ENCODE measurements around the gene SLC25A19.

The SLC25A19 gene

GRCh38 chr17:75288770-75289114 lies 491 bp downstream of the SLC25A19 start:
- H3K27ac ChIP-seq (ENCODE audit: low read depth, low read length) = peak overlapping the region; percentile 77
- no peaks in the 10 kb centered on the region for H3K27me3 ChIP-seq (ENCODE audit: control insufficient read depth, low read length)
- H3K4me3 ChIP-seq (ENCODE audit: low read length) = peak overlapping the region; percentile 95
- H3K4me1 ChIP-seq (ENCODE audit: control insufficient read depth, low read length) = peaks cover 22% of the 10 kb centered on the region
- H3K9me3 ChIP-seq (ENCODE audit: control insufficient read depth, insufficient read depth, low read length) = no peaks in the 10 kb centered on the region
- H3F3A ChIP-seq (ENCODE audit: control insufficient read depth, insufficient read depth) = peaks cover 17% of the 10 kb centered on the region
- H3K9me2 ChIP-seq (replicated peaks; ENCODE audit: control insufficient read depth, low read length) = no peaks in the 10 kb centered on the region
- H3K79me2 ChIP-seq (ENCODE audit: control insufficient read depth, low read length) = peaks cover 45% of the 10 kb centered on the region
- no peaks in the 10 kb centered on the region for H4K20me1 ChIP-seq (ENCODE audit: control insufficient read depth, insufficient read depth, low read depth, low read length)
- TF ChIP-seq CTCF (IDR thresholded peaks at IDR 0.05; ENCODE audit: low read depth, low read length, poor library complexity, severe bottlenecking) = no peak
- TF ChIP-seq EZH2phosphoT487 (IDR thresholded peaks at IDR 0.05; ENCODE audit: borderline replicate concordance, low read length) = no peak
- H3K4me2 ChIP-seq (ENCODE audit: low read length) = peak overlapping the region; percentile 98
- peaks cover 41% of the 10 kb centered on the region for H3K36me3 ChIP-seq (ENCODE audit: control insufficient read depth, low read length)

DNA sequence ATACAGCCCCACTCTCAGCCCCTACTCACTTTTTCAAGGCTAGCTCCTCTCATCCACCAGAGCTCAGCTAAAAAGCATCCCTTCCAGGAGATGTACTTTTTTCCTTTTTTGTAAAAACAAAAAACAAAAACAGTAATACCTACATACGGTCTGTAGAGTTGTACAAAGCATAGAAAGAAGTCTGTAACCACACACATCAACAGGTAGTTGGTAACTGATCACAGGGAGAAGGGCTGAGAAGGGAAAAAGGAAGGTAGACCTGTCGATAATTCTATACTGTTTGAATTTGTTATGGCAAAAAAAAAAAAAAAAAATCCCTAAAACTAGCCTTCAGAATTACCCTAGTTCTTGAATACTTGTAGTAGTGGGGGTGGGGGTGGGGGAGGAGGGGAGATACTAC lies 874 bp downstream of the SLC25A19 start:
- no peaks in the 10 kb centered on the region for H4K20me1 ChIP-seq (ENCODE audit: control insufficient read depth, insufficient read depth, low read depth, low read length)

GRCh38 chr17:75287221-75287620 lies 2.0 kb downstream of the SLC25A19 start:
- H3K27ac ChIP-seq (ENCODE audit: low read depth, low read length) = no peak overlapping the region
- peaks cover 49% of the 10 kb centered on the region for H3K79me2 ChIP-seq (ENCODE audit: control insufficient read depth, low read length)
- H3K27me3 ChIP-seq (ENCODE audit: control insufficient read depth, low read length) = no peaks in the 10 kb centered on the region
- H3F3A ChIP-seq (ENCODE audit: control insufficient read depth, insufficient read depth) = peaks cover 14% of the 10 kb centered on the region
- H3K9me3 ChIP-seq (ENCODE audit: control insufficient read depth, insufficient read depth, low read length) = no peaks in the 10 kb centered on the region
- H3K4me1 ChIP-seq (ENCODE audit: control insufficient read depth, low read length) = peaks cover 22% of the 10 kb centered on the region
- H3K9me2 ChIP-seq (replicated peaks; ENCODE audit: control insufficient read depth, low read length) = no peaks in the 10 kb centered on the region
- H4K20me1 ChIP-seq (ENCODE audit: control insufficient read depth, insufficient read depth, low read depth, low read length) = no peaks in the 10 kb centered on the region
- peak overlapping the region; percentile 95 for H3K4me3 ChIP-seq (ENCODE audit: low read length)
- peak overlapping the region; percentile 98 for H3K4me2 ChIP-seq (ENCODE audit: low read length)
- TF ChIP-seq EZH2phosphoT487 (IDR thresholded peaks at IDR 0.05; ENCODE audit: borderline replicate concordance, low read length) (no peak), CTCF (IDR thresholded peaks at IDR 0.05; ENCODE audit: low read depth, low read length, poor library complexity, severe bottlenecking) (no peak)
- peaks cover 49% of the 10 kb centered on the region for H3K36me3 ChIP-seq (ENCODE audit: control insufficient read depth, low read length)

More for the DNA sequence above, 874 bp downstream of the SLC25A19 start:
- H3K4me3 ChIP-seq (ENCODE audit: low read length) = peak overlapping the region; percentile 95
- no peaks in the 10 kb centered on the region for H3K9me2 ChIP-seq (replicated peaks; ENCODE audit: control insufficient read depth, low read length)
- TF ChIP-seq CTCF (IDR thresholded peaks at IDR 0.05; ENCODE audit: low read depth, low read length, poor library complexity, severe bottlenecking) (no peak), EZH2phosphoT487 (IDR thresholded peaks at IDR 0.05; ENCODE audit: borderline replicate concordance, low read length) (no peak)
- peak overlapping the region; percentile 77 for H3K27ac ChIP-seq (ENCODE audit: low read depth, low read length)
- H3K4me2 ChIP-seq (ENCODE audit: low read length) = peak overlapping the region; percentile 98
- no peaks in the 10 kb centered on the region for H3K9me3 ChIP-seq (ENCODE audit: control insufficient read depth, insufficient read depth, low read length)
- H3K79me2 ChIP-seq (ENCODE audit: control insufficient read depth, low read length) = peaks cover 48% of the 10 kb centered on the region
- peaks cover 17% of the 10 kb centered on the region for H3F3A ChIP-seq (ENCODE audit: control insufficient read depth, insufficient read depth)
- H3K27me3 ChIP-seq (ENCODE audit: control insufficient read depth, low read length) = no peaks in the 10 kb centered on the region
- H3K4me1 ChIP-seq (ENCODE audit: control insufficient read depth, low read length) = peaks cover 22% of the 10 kb centered on the region
- H3K36me3 ChIP-seq (ENCODE audit: control insufficient read depth, low read length) = peaks cover 45% of the 10 kb centered on the region

Data from DOHH2 (cell line).